Calu3 (cell line): Measurements from ENCODE around the gene PROSER3. TPM values are rescaled to one million over a fixed set of nuclear protein-coding genes. Genes with fewer than 3 reads are reported as not detected.

Experiments used
- BruUV-seq: library from RNA; stranded (reverse); fragments of 400-500 nt; replicated peaks from 2 replicates; lab custom pipeline; 2021; lab: Mats Ljungman, UMichigan
- CTCF ChIA-PET: fragments of 300-600 bp; sonication (Branson Sonifier 250); formaldehyde crosslinking; loops from one replicate; lab custom pipeline; 2022; ENCODE audit warnings: antibody characterized with exemption; lab: Charles Lee
- DNase-seq: peaks from one replicate; pipeline ENCODE4 v3.0.0; 2022
- H3K27ac Mint-ChIP-seq: one replicate; pipeline ENCODE4 v1.8.0; 2022; ENCODE audit warnings: mixed read lengths; ENCODE audit not compliant: unreplicated experiment
- H3K27me3 Mint-ChIP-seq: one replicate; pipeline ENCODE4 v1.8.0; 2022; ENCODE audit warnings: mixed read lengths; ENCODE audit not compliant: unreplicated experiment
- H3K36me3 Mint-ChIP-seq: one replicate; pipeline ENCODE4 v1.8.0; 2022; ENCODE audit warnings: mild to moderate bottlenecking, moderate library complexity, mixed read lengths; ENCODE audit not compliant: insufficient read depth, unreplicated experiment
- H3K4me1 Mint-ChIP-seq: one replicate; pipeline ENCODE4 v1.8.0; 2022; ENCODE audit warnings: mild to moderate bottlenecking, low read depth, mixed read lengths; ENCODE audit not compliant: unreplicated experiment
- H3K4me3 Mint-ChIP-seq: one replicate; pipeline ENCODE4 v1.8.0; 2022; ENCODE audit warnings: mild to moderate bottlenecking, low read depth, moderate library complexity, mixed read lengths; ENCODE audit not compliant: unreplicated experiment
- H3K9me3 Mint-ChIP-seq: one replicate; pipeline ENCODE4 v1.8.0; 2022; ENCODE audit warnings: low read depth, mixed read lengths; ENCODE audit not compliant: unreplicated experiment
- CTCF ChIP-seq: fragments of 200-600 bp; IDR thresholded peaks from one replicate; pipeline ENCODE4 v1.8.0; 2022; ENCODE audit warnings: antibody characterized with exemption; ENCODE audit not compliant: unreplicated experiment
- intact Hi-C: fragments of 100-400 bp; cut with micrococcal nuclease; formaldehyde crosslinking; loops from one replicate; pipeline ENCODE4 v1.10.0; 2022; ENCODE audit not compliant: unreplicated experiment
- total RNA-seq: library from RNA; stranded (reverse); gene quantifications from 2 replicates; pipeline ENCODE4 v1.2.3, GENCODE V29; 2022

PROSER3 gene
- total RNA-seq, 1 experiment from 2014 or later = 70.7 TPM

- H3K4me1 Mint-ChIP-seq = peaks cover 15% of the 10 kb centered on the region
- DNase-seq = no peak
- intact Hi-C loops = no loop called here
- no TSS peak for BruUV-seq
- H3K36me3 Mint-ChIP-seq = peaks cover 60% of the 10 kb centered on the region
- no peak overlapping the region for H3K4me3 Mint-ChIP-seq
- no peak overlapping the region for H3K27ac Mint-ChIP-seq
- no peaks in the 10 kb centered on the region for H3K27me3 Mint-ChIP-seq
- CTCF ChIA-PET = interaction anchor here (0.6 kb wide), 1 partner anchor 65 kb away, joined by 7 read pairs; no protein-coding TSS in a partner anchor
- H3K9me3 Mint-ChIP-seq = no peaks in the 10 kb centered on the region
- TF ChIP-seq CTCF = no peak
Observed at GRCh38 chr19:35754370-35755130, 3.4 kb upstream of the PROSER3 start.

- Mint-ChIP-seq H3K27me3 (no peaks in the 10 kb centered on the region), H3K36me3 (peaks cover 60% of the 10 kb centered on the region), H3K27ac (no peak overlapping the region), H3K9me3 (no peaks in the 10 kb centered on the region), H3K4me3 (no peak overlapping the region), H3K4me1 (peaks cover 13% of the 10 kb centered on the region)
- CTCF ChIA-PET = no interaction called here
- intact Hi-C loops = no loop called here
- no peak for TF ChIP-seq CTCF
- no TSS peak for BruUV-seq
- DNase-seq = no peak
Observed at GRCh38 chr19:35755131-35755549, 2.8 kb upstream of the PROSER3 start.

GRCh38 chr19:35755550-35756376 lies 2.2 kb upstream of the PROSER3 start:
- Mint-ChIP-seq H3K36me3 (peaks cover 61% of the 10 kb centered on the region), H3K9me3 (no peaks in the 10 kb centered on the region), H3K27ac (peak overlapping the region; percentile 5), H3K4me3 (no peak overlapping the region), H3K4me1 (peaks cover 11% of the 10 kb centered on the region), H3K27me3 (no peaks in the 10 kb centered on the region)
- intact Hi-C loops = no loop called here
- BruUV-seq = no TSS peak
- no peak for DNase-seq
- CTCF ChIA-PET = no interaction called here
- no peak for TF ChIP-seq CTCF

GRCh38 chr19:35756377-35757230 lies 1.4 kb upstream of the PROSER3 start, which contains the start of gene HSPB6:
Gene HSPB6, minus strand, starts transcription at chr19:35757029. Its CDS starts 21 bp downstream, at chr19:35757008.
- Mint-ChIP-seq H3K4me1 (peaks cover 11% of the 10 kb centered on the region), H3K27ac (peak within 1 kb of the TSS; percentile 100), H3K4me3 (peak within 1 kb of the TSS; percentile 99), H3K27me3 (no peaks in the 10 kb centered on the region), H3K36me3 (peaks cover 65% of the 10 kb centered on the region), H3K9me3 (no peaks in the 10 kb centered on the region)
- intact Hi-C loops = no loop called here
- TF ChIP-seq CTCF = no peak
- no TSS peak for BruUV-seq
- DNase-seq = no peak
- CTCF ChIA-PET = no interaction called here
